Stimulated activated naive CD8-positive, alpha-beta T cell treated with anti-CD3 and anti-CD28 coated beads, Interleukin-15, amount 100 ng/mL, for 72 hours (primary cell): ENCODE results near the gene ZNF488.
"Not testable (repeated sequence)": the region's sequence is repeated elsewhere in the genome, so short reads cannot be mapped to it uniquely, and the experiment has no call there.

Experiments
- ATAC-seq: fragments of 150-1000 bp; cut with Tn5 transposase; 2 replicates; pipeline ENCODE4 v1.10.0; 2021; ENCODE audit warnings: mild to moderate bottlenecking, moderate library complexity
- DNase-seq, 2 donors: peaks; one replicate each; pipeline ENCODE4 v3.0.0; 2021 to 2022
- H3K27ac Mint-ChIP-seq, 2 donors: one replicate each; pipeline ENCODE4 v1.8.0; 2022; ENCODE audit warnings: mild to moderate bottlenecking in 2 of 2, mixed read lengths in 2 of 2, moderate library complexity in 2 of 2
- H3K27me3 Mint-ChIP-seq: one replicate; pipeline ENCODE4 v1.8.0; 2022; ENCODE audit warnings: mixed read lengths
- H3K4me1 Mint-ChIP-seq: one replicate; pipeline ENCODE4 v1.8.0; 2022; ENCODE audit warnings: mild to moderate bottlenecking, mixed read lengths
- H3K4me3 Mint-ChIP-seq, 2 donors: one replicate each; pipeline ENCODE4 v1.8.0; 2022; ENCODE audit warnings: mild to moderate bottlenecking in 2 of 2, mixed read lengths in 2 of 2, moderate library complexity in 1 of 2
- H3K9me3 Mint-ChIP-seq, 2 donors: one replicate each; pipeline ENCODE4 v1.8.0; 2022; ENCODE audit warnings: mixed read lengths in 2 of 2

Gene ZNF488

DNA sequence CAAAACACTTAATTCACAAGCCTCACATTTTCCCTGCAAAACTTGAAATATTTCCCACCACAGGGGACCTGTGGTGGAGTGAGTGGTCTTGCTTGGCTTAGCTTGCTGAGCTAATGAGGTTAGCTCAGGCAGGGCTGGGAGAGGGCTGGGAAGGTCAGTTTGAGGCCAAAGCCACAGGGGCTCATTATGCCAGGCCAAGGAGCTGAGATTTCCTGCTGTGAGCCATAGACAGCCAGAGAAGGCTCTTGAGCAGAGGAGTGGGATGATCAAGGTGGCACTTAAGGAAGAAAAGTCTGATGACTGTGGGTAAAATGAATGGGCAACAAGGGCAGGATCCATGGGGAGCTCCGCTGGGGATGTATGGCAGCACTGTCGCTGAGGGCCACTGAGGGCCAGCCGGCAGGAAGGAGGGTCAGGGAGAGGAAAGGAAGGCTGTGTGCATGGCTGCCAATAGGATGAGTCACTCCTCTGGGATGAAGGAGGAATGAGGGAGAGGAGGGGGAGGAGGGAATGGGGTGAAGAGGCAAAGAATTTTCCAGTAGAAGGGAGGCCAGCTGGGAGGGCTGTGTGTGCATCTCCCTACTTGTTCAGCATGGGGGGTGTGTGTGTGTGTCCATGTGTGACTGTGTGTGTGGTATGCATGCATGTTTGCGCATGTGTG, 18.7 kb upstream of the ZNF488 start:
- Mint-ChIP-seq H3K9me3 (no peaks in the 10 kb centered on the region), H3K27ac (no peak overlapping the region), H3K4me1 (no peaks in the 10 kb centered on the region), H3K4me3 (no peak overlapping the region), H3K27me3 (peaks cover 17% of the 10 kb centered on the region)
- no peak for DNase-seq
- no peak for ATAC-seq

DNA sequence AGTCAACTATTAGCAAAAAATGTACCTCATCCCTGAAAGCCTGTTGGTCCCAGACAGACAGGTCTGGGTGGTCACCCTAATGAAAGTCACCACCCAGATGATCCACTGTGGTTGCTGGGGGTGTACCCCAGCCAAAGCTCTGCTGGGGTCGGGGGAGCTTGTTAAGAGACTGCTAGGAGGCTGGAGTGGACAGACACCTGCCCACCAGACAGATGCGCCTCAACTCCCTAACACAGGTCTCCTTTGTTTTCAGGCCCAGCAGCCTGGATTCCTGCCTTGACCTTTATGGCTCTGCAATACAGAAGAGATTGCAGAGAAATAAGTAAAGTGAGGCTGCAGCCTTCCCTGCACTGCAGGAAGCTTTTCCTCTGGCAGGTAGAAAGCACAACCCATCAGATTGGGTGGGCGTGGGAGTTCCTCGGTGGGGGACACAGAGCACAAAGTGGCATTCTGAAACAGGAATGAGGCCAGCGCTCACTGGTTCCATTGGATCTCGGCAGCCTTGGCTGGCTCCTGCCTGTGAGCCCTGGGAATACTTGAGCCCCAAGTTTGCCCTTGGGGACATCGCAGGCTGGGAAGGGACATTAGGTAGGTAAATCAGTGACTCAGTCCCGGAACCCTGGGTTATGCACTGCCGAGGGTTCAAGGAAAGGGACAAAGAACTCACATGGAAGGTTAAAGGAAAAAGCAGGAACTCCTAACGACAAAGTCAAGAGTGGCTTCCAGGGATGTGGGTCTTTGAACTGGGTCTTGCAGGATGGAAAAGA, 18.0 kb upstream of the ZNF488 start:
- Mint-ChIP-seq H3K9me3 (no peaks in the 10 kb centered on the region), H3K4me3 (no peak overlapping the region), H3K27ac (no peak overlapping the region), H3K27me3 (peaks cover 18% of the 10 kb centered on the region), H3K4me1 (no peaks in the 10 kb centered on the region)
- DNase-seq (no peak), ATAC-seq (no peak)

DNA sequence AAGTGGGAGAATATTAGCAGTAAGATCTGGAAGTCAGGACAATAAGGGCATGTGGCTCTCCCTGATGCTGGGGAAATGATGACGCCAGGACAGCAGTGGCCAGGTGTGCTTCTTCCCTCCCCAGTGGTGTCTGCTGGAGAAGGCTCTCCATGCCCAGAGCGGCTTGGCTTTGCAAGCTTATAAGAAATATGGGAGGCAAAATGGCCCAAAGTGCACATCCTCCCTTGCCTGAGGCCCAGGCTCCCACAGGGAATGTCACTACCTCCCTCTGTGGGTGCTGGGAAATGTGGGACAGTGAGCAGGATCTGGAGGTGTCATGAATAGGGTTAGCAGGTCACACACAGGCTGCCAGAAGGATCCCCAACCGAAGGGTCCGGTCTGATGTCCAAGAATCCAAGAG, 17.1 kb upstream of the ZNF488 start:
- ATAC-seq (no peak), DNase-seq (no peak)
- Mint-ChIP-seq H3K4me1 (no peaks in the 10 kb centered on the region), H3K27me3 (peaks cover 27% of the 10 kb centered on the region), H3K9me3 (no peaks in the 10 kb centered on the region), H3K27ac (no peak overlapping the region), H3K4me3 (no peak overlapping the region)

DNA sequence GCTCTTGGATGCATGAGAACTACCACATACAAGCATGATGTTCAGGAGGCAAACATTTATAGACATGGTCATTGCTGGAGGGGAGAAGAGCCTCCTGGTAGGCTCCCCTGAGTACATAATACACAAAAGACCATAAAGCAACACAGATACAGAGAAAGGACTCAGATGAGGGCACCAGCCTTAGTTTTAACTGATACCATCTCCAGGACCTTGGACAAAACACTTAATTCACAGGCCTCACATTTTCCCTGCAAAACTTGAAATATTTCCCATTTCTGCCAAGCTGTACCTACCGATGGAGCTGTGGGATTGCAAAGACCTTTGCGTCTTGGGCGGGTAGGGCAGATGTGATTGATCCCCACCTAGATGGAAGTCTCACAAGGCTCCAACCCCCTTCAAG, 16.7 kb upstream of the ZNF488 start:
- H3K9me3 Mint-ChIP-seq, result no peaks in the 10 kb centered on the region
- no peak for DNase-seq

DNA sequence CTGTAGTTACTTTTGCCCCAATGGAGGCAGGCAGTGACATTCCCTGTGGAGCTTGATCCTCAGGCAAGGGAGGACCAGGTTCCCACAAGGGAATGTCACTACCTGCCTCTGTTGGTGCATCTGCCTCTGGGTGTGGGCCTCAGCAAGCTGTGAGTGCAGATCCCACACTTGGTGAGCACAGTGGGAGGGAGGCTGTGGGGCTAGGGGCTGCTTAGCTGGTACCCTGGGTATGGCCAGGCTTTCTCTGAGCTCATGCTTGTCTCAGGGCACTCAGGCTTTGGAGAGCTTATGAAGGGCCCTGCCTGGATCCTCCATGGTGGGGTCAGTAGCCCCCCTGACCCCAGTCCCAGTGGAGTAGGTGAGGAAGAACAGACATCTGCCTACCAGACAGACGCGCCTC, 16.2 kb upstream of the ZNF488 start:
- DNase-seq, result no peak
- ATAC-seq, result no peak
- Mint-ChIP-seq H3K27me3 (peaks cover 27% of the 10 kb centered on the region), H3K27ac (no peak overlapping the region), H3K9me3 (no peaks in the 10 kb centered on the region), H3K4me3 (no peak overlapping the region), H3K4me1 (no peaks in the 10 kb centered on the region)

More for the DNA sequence above, 16.7 kb upstream of the ZNF488 start:
- no peak for ATAC-seq
- Mint-ChIP-seq H3K4me1 (no peaks in the 10 kb centered on the region), H3K27ac (no peak overlapping the region), H3K4me3 (no peak overlapping the region), H3K27me3 (peaks cover 27% of the 10 kb centered on the region)

DNA sequence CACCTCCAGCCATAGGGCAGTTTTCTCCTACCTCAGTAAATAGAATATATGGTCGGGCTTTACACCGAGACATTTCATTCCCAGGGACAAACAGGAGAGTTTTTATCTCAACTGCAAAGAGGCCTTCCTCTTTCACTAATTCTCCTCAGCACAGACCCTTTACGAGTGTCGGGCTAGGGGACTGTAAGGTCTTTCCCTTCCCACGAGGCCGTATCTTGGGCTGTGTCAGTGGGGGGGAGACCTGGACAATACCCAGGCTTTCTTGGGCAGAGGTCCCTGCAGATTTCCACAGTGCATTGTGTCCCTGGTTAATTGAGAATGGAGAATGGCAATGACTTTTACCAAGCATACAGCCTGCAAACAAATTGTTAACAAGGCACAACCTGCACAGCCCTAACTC, 13.2 kb upstream of the ZNF488 start:
- ATAC-seq, result no peak

DNA sequence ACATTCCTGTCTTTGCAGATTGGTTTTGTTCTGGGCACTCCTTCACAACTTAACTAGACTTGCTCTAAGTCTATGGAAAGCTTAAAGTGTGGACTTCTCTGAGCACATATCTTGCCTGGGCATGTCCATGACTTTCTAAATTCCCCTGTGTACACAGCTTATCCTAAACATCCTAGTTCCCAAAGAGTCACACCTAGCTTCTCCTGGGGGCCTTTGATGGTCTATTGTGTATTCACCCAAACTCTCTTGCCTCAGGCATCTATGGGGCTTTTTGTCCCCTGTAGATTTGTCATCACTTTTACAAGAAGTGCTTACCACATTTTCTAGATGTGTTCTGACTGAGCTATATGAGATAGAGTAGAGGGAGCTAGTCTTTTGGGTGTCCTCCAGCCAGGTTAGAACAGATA, 12.2 kb upstream of the ZNF488 start:
- Mint-ChIP-seq H3K4me1 (no peaks in the 10 kb centered on the region), H3K4me3 (no peak overlapping the region), H3K9me3 (no peaks in the 10 kb centered on the region), H3K27ac (no peak overlapping the region), H3K27me3 (peaks cover 48% of the 10 kb centered on the region)
- DNase-seq, result no peak
- peak; percentile 76 for ATAC-seq

More for the DNA sequence above, 13.2 kb upstream of the ZNF488 start:
- H3K4me1 Mint-ChIP-seq, result no peaks in the 10 kb centered on the region
- no peak overlapping the region for H3K27ac Mint-ChIP-seq
- no peaks in the 10 kb centered on the region for H3K9me3 Mint-ChIP-seq
- peaks cover 46% of the 10 kb centered on the region for H3K27me3 Mint-ChIP-seq
- DNase-seq, result no peak
- H3K4me3 Mint-ChIP-seq, result no peak overlapping the region

DNA sequence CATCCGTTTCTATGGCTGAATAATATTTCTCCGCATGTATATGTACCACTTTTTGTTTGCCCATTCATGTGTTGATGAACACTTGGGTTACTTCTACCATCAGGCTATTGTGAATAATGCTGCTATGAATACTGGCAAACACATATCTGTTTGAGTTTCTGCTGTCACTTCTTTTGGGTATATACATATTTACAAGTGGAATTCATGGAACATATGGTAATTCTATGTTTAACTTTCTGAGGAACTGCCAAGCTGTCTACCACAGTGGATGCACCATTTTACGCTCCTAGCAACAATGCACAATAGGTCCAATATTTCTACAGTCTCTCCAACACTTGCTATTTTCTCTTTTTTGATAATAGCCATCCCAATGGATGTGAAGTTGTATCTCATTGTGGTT, 5.5 kb upstream of the ZNF488 start:
- no peak for ATAC-seq
- Mint-ChIP-seq H3K4me3 (no peak overlapping the region), H3K9me3 (peaks cover 7 to 27% of the 10 kb centered on the region in 2 donors), H3K4me1 (peaks cover 4% of the 10 kb centered on the region), H3K27ac (no peak overlapping the region), H3K27me3 (peaks cover 58% of the 10 kb centered on the region)
- no peak for DNase-seq

DNA sequence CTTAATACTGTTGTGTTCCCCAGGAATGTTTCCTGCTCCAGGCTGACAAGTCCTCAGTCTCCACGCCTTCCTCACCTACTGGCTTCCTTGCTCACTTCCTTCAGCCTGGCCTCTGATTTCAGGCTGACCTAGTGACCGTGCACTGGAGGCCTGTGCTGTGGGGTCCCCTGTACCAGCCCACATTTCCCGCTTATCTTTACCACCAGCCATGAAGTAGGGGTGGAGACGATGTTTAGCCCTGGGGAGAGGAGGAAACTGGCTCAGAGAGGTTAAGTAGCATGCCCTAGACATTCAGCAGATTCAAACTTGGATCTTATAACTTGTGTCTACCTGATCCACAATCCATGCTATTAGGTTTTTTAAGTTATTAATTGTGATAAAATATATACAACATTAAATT, 4.8 kb upstream of the ZNF488 start:
- Mint-ChIP-seq H3K4me1 (peaks cover 7% of the 10 kb centered on the region), H3K27ac (no peak overlapping the region), H3K27me3 (peaks cover 54% of the 10 kb centered on the region), H3K9me3 (peaks cover 7 to 27% of the 10 kb centered on the region in 2 donors), H3K4me3 (no peak overlapping the region)
- no peak for DNase-seq
- ATAC-seq, result no peak

DNA sequence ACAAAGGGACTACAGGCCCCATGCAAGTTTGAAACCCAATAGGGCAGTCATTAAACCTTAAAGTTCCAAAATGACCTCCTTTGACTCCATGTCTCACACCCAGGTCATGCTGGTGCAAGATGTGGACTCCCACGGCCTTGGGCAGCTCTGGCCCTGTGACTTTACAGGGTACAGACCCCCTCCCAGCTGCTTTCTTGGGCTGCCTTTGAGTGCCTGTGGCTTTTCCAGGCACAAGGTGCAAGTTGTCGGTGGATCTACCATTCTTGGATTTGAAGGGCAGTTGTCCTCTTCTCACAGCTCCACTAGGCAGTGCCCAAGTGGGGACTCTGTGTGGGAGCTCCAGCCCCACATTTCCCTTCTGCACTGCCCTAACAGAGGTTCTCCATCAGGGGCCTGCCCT, 2.0 kb upstream of the ZNF488 start:
- H3K27ac Mint-ChIP-seq, ATAC-seq, DNase-seq, H3K4me3 Mint-ChIP-seq: not testable (repeated sequence)
- Mint-ChIP-seq H3K4me1 (peaks cover 16% of the 10 kb centered on the region), H3K27me3 (peaks cover 57% of the 10 kb centered on the region), H3K9me3 (peaks cover 7 to 27% of the 10 kb centered on the region in 2 donors)

DNA sequence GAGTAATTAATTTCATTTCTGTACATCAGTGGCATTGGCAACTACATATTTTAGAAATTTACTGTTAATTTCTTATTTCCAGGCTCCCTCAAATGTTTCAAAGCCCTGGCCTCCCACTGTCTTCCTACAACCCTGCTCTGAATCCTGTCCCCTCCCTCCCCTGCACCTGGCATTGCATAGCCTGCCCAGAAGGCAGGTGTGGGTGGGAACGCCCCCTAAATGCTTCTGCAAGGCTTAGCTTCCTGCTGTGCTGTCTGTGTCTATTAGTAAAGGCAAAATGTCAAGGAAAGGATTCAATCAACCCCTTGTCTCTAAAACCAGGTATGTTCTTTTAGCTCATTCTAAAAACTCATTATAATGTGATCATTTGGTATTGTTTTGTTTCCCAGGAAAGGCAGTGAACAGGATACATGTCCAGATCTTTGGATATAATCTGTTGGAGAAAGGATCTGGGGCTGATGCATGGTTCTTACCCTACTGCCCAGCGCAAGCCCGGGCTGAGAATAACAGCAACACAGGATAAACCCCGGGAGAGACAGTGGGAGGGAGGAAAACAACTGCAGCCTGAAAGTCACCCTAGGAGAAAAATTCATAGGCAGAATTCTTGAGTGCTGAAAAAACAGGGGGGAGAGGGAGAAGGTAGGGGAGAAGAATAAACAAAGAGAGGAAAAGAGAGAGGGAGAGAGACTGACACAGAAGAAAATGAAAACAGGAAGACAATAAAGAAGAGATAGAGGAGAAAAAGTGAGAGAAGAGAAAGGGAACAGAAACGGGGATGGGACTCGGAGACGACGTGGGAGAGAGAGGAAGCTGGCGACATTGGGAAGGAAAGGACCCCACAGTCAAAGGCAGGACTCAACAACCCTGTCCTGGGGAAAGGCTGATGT, 589 bp downstream of the ZNF488 start:
- H3K4me3 Mint-ChIP-seq, result peak overlapping the region; percentile 79 to 80
- ATAC-seq (no peak), DNase-seq (no peak)
- peak overlapping the region in 1 of 2 donors; percentile 0 for H3K27ac Mint-ChIP-seq
- H3K27me3 Mint-ChIP-seq, result peaks cover 83% of the 10 kb centered on the region
- H3K9me3 Mint-ChIP-seq, result peaks cover 7 to 26% of the 10 kb centered on the region in 2 donors
- H3K4me1 Mint-ChIP-seq, result peaks cover 23% of the 10 kb centered on the region

DNA sequence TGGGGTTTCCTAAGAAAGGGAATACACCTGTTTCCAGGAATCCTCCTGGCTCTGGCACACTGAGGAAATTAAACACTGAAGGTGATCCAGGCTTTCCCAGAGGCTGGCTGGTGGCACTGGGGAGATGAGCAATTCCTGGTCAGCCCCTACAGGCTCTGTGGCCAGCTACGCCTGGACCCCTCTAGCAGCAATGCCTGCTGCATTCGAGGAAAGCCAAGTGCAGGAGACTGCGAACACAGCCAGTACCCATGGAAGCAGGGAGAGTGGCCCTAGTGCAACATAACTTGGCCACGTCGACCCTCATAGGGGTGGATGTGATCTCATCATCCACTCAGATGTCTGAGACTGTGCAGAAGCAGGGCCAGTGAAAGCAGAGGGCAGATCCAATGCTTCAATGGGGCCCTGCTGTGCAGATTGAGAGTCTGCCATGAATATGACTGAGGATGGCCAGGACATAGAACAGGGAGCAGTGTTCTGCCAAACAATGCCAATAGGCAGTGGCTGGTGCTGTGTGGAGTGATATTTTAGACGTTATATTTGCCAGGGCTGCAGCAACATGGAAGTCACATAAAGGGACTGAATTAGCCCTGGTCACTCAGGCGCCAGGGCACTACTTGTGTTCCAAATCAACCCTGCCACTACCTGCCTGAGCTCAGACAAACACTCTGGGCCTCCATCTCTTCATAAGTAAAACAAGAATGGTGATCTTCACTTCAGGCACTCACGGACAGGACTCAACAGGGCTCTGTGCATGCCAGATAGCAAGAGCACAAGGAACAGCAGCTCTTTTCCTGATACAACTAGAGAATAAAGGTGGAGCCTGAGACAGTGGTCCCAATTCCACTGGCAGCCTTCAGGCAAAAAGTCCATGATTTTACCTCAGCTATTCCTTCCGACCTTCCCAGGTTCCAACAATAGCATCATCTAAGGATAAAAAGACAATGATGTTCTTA, 2.4 kb downstream of the ZNF488 start:
- Mint-ChIP-seq H3K4me3 (no peak overlapping the region), H3K27ac (no peak overlapping the region), H3K27me3 (peaks cover 91% of the 10 kb centered on the region), H3K9me3 (peaks cover 7 to 11% of the 10 kb centered on the region in 2 donors), H3K4me1 (peaks cover 29% of the 10 kb centered on the region)
- DNase-seq (no peak), ATAC-seq (no peak)

DNA sequence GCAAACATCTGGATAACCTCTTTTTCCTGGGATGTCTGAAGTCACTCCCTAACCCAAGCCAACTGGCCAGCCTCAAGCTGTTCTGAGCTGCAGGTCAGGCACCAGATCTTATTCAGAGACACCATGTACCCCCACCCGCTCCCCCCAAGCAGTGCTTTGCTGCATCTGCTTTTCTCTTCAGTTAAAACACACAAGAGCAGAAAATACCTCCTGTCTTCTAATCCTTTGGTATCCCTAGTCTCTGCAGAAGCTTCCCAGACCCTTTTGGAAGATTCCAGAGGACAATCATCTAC, 3.0 kb downstream of the ZNF488 start:
- Mint-ChIP-seq H3K27me3 (peaks cover 91% of the 10 kb centered on the region), H3K9me3 (peaks cover 7 to 10% of the 10 kb centered on the region in 2 donors), H3K4me3 (no peak overlapping the region), H3K4me1 (peaks cover 29% of the 10 kb centered on the region), H3K27ac (peak overlapping the region in 1 of 2 donors; percentile 13)
- DNase-seq, result no peak
- no peak for ATAC-seq

DNA sequence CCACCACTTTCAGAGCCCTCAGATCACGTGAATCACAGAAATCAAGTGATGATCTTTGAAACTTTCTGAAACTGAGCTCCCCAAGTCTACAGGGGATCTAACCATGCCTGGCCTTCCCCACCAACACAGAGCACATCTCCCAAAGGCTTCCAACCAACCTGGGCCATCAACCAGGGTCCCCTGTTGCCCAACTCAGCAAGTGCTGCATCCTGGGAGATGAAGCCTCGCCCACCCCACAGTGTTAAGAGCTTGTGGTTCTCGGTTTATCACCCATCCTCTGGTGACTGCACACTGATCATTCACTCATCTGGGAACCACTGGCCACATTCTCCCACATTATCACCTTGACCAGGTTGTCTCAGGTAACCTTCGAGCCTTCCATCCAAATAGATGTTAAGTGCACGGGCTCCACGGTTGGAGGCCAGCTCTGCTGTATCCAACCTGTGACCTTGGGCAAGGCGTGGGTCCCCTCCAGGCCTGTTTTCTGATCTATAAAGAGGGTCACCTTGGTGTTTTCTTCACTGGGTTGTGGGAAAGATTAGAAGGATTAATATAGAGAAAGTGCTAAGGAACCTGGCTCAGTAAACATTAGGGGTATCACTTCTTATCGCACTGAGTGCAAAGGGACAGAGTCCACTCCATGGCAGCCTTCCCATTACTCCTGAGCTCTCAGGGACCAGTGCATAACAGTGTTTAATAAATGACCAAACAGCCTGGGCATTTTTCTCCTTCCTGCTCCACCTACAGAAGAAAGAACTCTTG, 3.6 kb downstream of the ZNF488 start:
- peaks cover 91% of the 10 kb centered on the region for H3K27me3 Mint-ChIP-seq
- no peak for DNase-seq
- no peak overlapping the region for H3K4me3 Mint-ChIP-seq
- ATAC-seq, result no peak
- H3K9me3 Mint-ChIP-seq, result peaks cover 3 to 5% of the 10 kb centered on the region in 2 donors
- H3K27ac Mint-ChIP-seq, result peak overlapping the region in 1 of 2 donors; percentile 13
- H3K4me1 Mint-ChIP-seq, result peaks cover 29% of the 10 kb centered on the region
